ENCODE measurements around the gene SLC16A10. TPM values are rescaled to one million over a fixed set of nuclear protein-coding genes. Genes with fewer than 3 reads are reported as not detected.
"Not testable (repeated sequence)": the region's sequence is repeated elsewhere in the genome, so short reads cannot be mapped to it uniquely, and the experiment has no call there.

The SLC16A10 gene
- polyA plus RNA-seq, 3 donors from 2014 or later: not detected

DNA sequence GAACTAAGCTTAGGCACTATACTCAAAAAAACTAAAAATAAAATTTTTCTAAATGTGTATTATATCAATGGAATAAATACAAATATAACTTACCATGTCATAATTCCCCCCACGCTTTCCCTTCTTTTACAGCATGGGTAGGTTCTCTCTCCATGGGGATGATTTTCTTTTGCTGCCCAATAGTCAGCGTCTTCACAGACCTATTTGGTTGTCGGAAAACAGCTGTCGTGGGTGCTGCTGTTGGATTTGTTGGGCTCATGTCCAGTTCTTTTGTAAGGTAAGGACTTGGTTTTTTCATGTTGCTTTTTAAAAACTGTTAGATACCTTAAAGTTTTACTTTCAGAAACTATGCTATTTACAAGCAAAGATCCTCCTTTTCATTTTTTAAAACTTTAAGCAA lies 85.3 kb downstream of the SLC16A10 start:
- Mint-ChIP-seq H3K4me3 (no peak overlapping the region), H3K27ac (no peak overlapping the region), H3K36me3 (no peaks in the 10 kb centered on the region), H3K4me1 (no peaks in the 10 kb centered on the region), H3K9me3 (no peaks in the 10 kb centered on the region), H3K27me3 (ENCODE audit: low read depth in 3 of 3) (peaks cover 0 to 8% (median 0%) of the 10 kb centered on the region in 3 donors)
- DNase-seq: no peak

DNA sequence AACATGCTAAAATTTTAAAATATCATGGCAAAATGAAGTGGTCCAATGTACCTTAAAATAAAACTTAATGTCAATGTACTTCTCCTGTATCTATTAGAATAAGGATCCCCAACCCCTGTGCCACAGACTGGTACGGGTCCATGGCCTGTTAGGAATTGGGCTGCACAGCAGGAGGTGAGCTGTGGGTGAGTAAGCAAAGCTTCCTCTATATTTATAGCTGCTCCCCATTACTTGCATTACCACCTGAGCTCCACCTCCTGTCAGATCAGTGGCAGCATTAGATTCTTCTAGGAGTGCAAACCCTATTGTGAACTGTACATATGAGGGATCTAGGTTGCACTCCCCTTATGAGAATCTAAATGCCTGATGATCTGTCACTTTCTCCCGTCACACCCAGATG lies 86.0 kb downstream of the SLC16A10 start:
- H3K27me3 Mint-ChIP-seq (ENCODE audit: low read depth in 3 of 3): peaks cover 0 to 10% (median 0%) of the 10 kb centered on the region in 3 donors
- H3K27ac Mint-ChIP-seq: no peak overlapping the region

DNA sequence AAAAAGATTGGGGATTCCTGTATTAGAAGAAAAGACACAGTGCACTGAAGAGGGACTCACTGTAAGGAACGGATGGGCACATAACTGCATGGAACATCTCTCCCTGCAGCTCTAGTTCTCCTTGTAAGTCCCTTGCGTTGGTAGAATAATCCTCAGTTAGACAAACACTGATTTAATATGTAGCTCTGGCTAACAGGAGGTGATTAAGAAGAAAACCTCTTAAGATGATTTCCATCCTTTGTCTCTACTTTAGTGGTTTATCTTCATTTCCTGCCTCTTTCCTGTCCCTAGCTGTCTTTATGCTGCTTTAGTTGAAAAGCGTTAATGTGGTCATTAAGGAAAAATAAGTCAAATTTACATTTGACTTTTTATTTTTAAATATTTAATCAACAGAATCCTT lies 86.6 kb downstream of the SLC16A10 start:
- Mint-ChIP-seq H3K4me3 (no peak overlapping the region), H3K36me3 (no peaks in the 10 kb centered on the region), H3K9me3 (no peaks in the 10 kb centered on the region), H3K27ac (no peak overlapping the region), H3K27me3 (ENCODE audit: low read depth in 3 of 3) (peaks cover 0 to 10% (median 0%) of the 10 kb centered on the region in 3 donors), H3K4me1 (no peaks in the 10 kb centered on the region)
- DNase-seq: no peak

More for the DNA sequence above, 86.0 kb downstream of the SLC16A10 start:
- Mint-ChIP-seq H3K4me1 (no peaks in the 10 kb centered on the region), H3K9me3 (no peaks in the 10 kb centered on the region), H3K4me3 (no peak overlapping the region), H3K36me3 (no peaks in the 10 kb centered on the region)
- no peak for DNase-seq

DNA sequence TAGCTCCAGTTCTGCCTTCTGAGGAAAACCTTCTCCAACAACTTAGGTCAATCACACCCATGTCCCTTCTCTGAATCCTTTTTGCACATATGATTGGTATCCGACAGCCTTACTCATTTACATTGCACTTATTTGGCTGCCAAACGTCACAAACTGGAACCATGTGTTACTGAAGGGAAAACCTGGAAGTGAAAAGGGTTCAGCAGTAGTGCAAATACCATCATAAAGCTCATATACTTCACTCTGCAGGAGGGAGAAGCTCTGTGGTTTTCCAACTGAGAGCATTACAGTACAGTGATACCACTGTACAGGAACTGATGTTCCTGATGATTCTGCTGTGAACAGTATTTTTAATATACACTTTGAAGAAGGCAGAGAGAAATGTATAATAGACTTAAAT lies 87.8 kb downstream of the SLC16A10 start:
- Mint-ChIP-seq H3K27me3 (ENCODE audit: low read depth in 3 of 3) (peaks cover 0 to 8% (median 0%) of the 10 kb centered on the region in 3 donors), H3K4me1 (no peaks in the 10 kb centered on the region), H3K27ac (no peak overlapping the region), H3K9me3 (no peaks in the 10 kb centered on the region), H3K36me3 (no peaks in the 10 kb centered on the region), H3K4me3 (no peak overlapping the region)
- no peak for DNase-seq

DNA sequence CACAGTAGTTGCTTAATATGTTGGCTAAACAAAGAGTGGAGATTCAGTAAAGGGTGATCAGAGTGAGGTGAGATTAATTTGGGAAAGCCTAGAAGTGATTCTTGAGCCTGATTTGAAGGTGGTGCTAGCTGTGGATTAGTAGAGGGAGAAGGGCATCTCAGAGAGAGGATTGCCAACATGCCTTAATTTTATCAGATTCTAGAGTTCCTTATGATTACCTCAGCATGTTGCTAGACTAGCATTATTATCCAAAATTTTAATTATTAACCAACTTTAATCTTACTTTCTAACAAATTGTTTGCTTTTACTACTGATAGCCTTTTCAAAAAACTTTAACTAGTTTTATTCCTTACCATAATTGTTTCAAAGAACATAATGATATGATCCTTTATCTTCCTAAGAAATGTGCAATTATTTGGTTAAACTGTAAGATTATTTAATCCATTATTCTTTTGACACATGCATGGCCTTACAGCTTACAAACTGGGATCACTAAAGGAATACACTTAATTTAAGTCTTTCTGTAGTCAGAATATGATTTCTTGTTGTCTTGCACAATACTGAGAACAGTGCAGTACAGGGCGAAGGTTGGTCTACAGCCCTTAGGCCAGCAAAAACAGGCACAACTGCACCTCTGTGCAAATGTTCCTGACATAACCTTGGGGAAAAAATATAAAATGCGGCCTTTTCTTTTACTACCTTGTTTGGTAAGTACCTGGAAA lies 88.9 kb downstream of the SLC16A10 start:
- Mint-ChIP-seq H3K27ac (no peak overlapping the region), H3K4me1 (no peaks in the 10 kb centered on the region), H3K9me3 (no peaks in the 10 kb centered on the region), H3K4me3 (no peak overlapping the region), H3K36me3 (no peaks in the 10 kb centered on the region), H3K27me3 (ENCODE audit: low read depth in 3 of 3) (peaks cover 0 to 8% (median 0%) of the 10 kb centered on the region in 3 donors)
- DNase-seq: no peak

DNA sequence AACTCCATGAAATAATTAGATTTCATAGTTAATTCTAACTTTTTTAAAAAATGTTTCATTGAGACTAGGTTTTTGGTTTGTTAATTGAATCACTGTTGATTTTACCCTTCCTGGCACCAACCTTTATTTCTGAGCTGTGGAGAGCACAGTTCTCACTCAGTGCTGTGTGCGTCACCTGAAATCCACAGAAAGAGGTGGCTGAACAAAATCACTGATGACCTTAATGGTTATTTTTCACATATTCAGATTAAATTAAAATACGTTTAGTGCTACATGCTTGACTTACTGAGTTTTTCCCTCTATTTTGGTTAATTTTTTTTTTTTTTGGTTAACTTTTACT lies 89.4 kb downstream of the SLC16A10 start:
- Mint-ChIP-seq H3K4me1 (no peaks in the 10 kb centered on the region), H3K27ac (no peak overlapping the region), H3K27me3 (ENCODE audit: low read depth in 3 of 3) (peaks cover 0 to 8% (median 0%) of the 10 kb centered on the region in 3 donors), H3K9me3 (no peaks in the 10 kb centered on the region), H3K4me3 (no peak overlapping the region), H3K36me3 (no peaks in the 10 kb centered on the region)
- DNase-seq: no peak

DNA sequence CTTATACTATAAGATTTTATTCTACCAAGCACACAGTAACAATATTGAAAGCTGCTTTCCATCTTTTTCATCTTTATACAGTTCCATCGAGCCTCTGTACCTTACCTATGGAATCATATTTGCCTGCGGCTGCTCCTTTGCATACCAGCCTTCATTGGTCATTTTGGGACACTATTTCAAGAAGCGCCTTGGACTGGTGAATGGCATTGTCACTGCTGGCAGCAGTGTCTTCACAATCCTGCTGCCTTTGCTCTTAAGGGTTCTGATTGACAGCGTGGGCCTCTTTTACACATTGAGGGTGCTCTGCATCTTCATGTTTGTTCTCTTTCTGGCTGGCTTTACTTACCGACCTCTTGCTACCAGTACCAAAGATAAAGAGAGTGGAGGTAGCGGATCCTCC lies 89.8 kb downstream of the SLC16A10 start:
- H3K9me3 Mint-ChIP-seq: no peaks in the 10 kb centered on the region
- no peaks in the 10 kb centered on the region for H3K4me1 Mint-ChIP-seq

DNA sequence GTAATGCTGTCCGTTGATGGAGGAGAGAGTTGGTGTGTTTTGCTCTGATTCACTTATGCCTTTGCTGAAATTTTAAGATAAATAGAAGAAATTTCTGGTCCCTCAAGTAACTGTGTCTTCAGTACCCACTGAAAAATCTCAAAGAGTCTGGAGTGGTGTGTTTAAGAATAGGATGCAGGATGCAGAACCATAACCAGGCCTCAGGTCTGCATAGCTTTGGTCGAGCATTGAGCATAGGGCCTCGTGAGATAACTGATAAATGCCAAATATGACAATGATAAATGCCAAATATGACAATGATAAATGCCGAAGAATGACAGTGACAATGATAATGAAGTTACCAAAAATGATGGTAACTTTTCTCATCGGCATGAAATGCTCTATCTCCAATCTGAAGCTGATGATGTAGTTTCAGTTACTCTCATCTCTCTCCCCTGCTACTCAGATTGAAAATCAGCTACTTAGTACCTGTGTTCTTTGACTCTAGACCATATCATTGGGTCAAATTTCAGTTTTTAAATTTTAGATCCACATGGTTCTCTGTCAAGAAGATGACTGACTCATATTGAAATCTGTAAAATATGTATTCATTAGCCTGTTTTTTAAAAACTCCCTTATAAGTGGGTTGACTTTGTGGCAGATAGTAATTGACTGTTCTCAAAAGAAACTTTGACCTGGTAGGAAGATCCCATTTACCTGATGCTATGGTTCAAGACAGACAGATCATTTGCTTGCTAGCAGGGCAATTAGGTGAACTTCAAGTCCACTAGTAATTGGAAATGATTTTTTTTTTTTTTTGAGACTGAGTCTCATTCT lies 96.6 kb downstream of the SLC16A10 start:
- peaks cover 0 to 2% (median 1%) of the 10 kb centered on the region in 3 donors for H3K27me3 Mint-ChIP-seq (ENCODE audit: low read depth in 3 of 3)
- H3K36me3 Mint-ChIP-seq: no peaks in the 10 kb centered on the region
- no peaks in the 10 kb centered on the region for H3K4me1 Mint-ChIP-seq
- H3K27ac Mint-ChIP-seq: no peak overlapping the region
- H3K4me3 Mint-ChIP-seq: no peak overlapping the region
- no peaks in the 10 kb centered on the region for H3K9me3 Mint-ChIP-seq
- no peak for DNase-seq

More for the DNA sequence above, 89.8 kb downstream of the SLC16A10 start:
- DNase-seq: no peak
- Mint-ChIP-seq H3K27me3 (ENCODE audit: low read depth in 3 of 3) (peaks cover 0 to 8% (median 0%) of the 10 kb centered on the region in 3 donors), H3K27ac (no peak overlapping the region), H3K4me3 (no peak overlapping the region), H3K36me3 (no peaks in the 10 kb centered on the region)

DNA sequence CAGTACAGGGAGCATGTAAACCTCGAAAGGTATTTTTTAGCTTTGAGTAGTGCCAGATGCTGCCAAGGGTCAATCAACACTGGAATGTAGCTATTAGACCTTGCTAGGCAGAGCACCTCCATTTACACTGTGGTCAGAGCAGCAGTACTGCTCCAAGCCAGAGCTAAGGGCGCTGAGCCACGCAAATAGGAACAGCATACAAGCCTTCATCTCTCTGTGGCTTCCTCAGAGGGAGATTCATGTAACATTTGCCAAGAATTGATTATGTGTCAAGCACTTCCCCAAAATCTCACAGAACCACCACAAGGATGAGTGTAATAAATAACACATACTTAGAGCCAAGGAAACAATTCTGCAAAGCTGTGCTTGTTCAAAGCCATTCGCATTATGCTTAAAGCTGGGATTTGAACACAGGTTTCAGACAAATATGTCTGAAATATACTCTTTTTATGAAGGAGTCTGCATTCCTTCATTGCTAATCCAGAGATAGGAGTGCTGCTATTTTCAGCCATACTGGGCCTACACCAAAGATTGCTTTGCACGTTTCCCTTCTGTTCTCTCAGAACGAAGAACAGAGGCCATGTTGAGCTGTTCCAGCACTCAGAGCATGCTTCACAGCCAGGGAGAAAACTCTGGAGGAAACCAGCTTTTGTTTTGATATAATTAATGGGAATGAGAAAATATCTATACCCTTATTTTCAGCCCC lies 97.7 kb downstream of the SLC16A10 start:
- no peak for DNase-seq
- no peak overlapping the region for H3K4me3 Mint-ChIP-seq
- no peak overlapping the region for H3K27ac Mint-ChIP-seq
- peaks cover 0 to 2% (median 0%) of the 10 kb centered on the region in 6 donors for H3K9me3 Mint-ChIP-seq
- no peaks in the 10 kb centered on the region for H3K4me1 Mint-ChIP-seq
- H3K27me3 Mint-ChIP-seq (ENCODE audit: low read depth in 3 of 3): peaks cover 0 to 7% (median 1%) of the 10 kb centered on the region in 3 donors
- H3K36me3 Mint-ChIP-seq: no peaks in the 10 kb centered on the region

DNA sequence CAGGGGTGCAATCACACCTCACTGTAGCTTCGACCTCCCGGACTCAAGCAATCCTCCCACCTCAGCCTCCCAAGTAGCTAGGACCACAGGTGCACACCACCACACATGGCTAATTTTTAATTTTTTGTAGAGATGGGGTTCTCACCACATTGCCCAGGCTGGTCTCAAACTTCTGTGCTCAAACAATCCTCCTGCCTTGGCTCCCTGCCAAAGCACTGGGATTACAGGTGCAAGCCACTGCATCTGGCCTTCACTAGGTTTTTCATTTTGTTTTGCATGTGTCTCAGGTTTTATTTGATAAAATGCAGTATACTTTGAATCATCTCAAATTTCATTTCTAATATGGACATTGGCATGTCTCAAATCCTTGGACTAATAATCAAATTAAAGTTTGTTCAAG lies 98.7 kb downstream of the SLC16A10 start:
- Mint-ChIP-seq H3K27ac (no peak overlapping the region), H3K36me3 (no peaks in the 10 kb centered on the region), H3K27me3 (ENCODE audit: low read depth in 3 of 3) (peaks cover 0 to 8% (median 1%) of the 10 kb centered on the region in 3 donors), H3K4me1 (no peaks in the 10 kb centered on the region), H3K4me3 (no peak overlapping the region), H3K9me3 (peaks cover 0 to 2% (median 0%) of the 10 kb centered on the region in 6 donors)
- no peak for DNase-seq

DNA sequence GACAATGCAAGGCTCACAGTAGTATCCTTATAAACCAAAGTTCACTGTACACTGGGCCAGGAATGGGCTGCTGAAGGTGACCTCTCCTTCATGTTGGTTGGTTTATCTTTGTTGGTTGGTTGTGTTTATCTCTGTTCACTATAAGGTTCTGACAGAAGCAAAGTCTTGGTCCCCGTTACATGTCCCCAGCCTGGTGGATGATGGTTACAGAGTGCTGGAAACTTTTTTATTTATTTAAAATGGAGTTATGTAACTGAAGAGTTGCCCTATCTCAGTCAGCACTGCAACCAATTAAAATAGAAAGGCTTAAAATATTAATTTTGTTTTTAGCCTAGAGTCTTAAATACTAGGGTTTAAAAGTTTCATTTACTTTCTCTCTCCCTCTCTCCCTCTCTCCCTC lies 100.6 kb downstream of the SLC16A10 start:
- H3K27me3 Mint-ChIP-seq (ENCODE audit: low read depth in 3 of 3): peaks cover 0 to 5% (median 0%) of the 10 kb centered on the region in 3 donors
- H3K4me3 Mint-ChIP-seq: no peak overlapping the region
- no peak for DNase-seq
- no peak overlapping the region for H3K27ac Mint-ChIP-seq
- peaks cover 0 to 2% (median 0%) of the 10 kb centered on the region in 6 donors for H3K9me3 Mint-ChIP-seq
- H3K36me3 Mint-ChIP-seq: peaks cover 0 to 4% (median 0%) of the 10 kb centered on the region in 3 donors
- H3K4me1 Mint-ChIP-seq: no peaks in the 10 kb centered on the region

DNA sequence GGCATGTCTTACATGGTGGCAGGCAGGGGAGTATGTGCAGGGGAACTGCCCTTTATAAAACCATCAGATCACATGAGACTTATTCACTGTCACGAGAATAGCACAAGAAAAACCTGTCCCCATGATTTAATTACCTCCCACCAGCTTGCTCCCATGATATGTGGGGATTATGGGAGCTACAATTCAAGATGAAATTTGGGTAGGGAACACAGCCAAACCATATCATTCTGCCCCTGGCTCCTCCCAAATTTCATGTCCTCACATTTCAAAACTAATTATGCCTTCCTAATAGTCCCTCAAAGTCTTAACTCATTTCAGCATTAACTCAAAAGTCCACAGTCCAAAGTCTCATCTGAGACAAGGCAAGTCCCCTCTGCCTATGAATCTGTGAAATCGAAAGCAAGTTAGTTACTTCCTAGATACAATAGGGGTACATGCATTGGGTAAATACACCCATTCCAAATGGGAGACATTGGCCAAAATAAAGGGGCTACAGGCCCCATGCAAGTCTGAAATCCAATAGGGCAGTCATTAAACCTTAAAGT lies 102.4 kb downstream of the SLC16A10 start:
- not testable (repeated sequence) for DNase-seq; H3K27me3 Mint-ChIP-seq (ENCODE audit: low read depth in 3 of 3); H3K9me3 Mint-ChIP-seq; H3K27ac Mint-ChIP-seq; H3K36me3 Mint-ChIP-seq; H3K4me3 Mint-ChIP-seq; H3K4me1 Mint-ChIP-seq

DNA sequence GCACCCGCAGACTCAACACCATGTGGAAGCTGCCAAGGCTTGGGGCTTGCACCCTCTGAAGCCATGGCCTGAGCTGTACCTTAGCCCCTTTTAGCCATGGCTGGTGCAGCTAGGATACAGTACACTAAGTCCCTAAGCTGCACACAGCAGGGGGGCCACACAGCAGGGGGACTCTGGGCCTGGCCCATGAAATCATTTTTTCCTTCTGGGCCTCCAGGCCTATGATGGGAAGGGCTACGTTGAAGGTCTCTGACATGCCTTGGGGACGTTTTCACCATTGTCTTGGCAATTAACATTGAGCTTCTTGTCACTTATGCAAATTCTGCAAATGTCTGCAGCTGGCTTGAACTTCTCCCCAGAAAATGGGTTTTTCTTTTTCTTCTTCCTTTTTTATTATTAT lies 103.3 kb downstream of the SLC16A10 start:
- H3K9me3 Mint-ChIP-seq: peaks cover 0 to 2% (median 0%) of the 10 kb centered on the region in 6 donors
- peaks cover 0 to 4% (median 0%) of the 10 kb centered on the region in 3 donors for H3K36me3 Mint-ChIP-seq
- DNase-seq: no peak
- H3K27ac Mint-ChIP-seq: no peak overlapping the region
- H3K4me3 Mint-ChIP-seq: no peak overlapping the region
- peaks cover 0 to 5% (median 4%) of the 10 kb centered on the region in 3 donors for H3K27me3 Mint-ChIP-seq (ENCODE audit: low read depth in 3 of 3)
- H3K4me1 Mint-ChIP-seq: no peaks in the 10 kb centered on the region

DNA sequence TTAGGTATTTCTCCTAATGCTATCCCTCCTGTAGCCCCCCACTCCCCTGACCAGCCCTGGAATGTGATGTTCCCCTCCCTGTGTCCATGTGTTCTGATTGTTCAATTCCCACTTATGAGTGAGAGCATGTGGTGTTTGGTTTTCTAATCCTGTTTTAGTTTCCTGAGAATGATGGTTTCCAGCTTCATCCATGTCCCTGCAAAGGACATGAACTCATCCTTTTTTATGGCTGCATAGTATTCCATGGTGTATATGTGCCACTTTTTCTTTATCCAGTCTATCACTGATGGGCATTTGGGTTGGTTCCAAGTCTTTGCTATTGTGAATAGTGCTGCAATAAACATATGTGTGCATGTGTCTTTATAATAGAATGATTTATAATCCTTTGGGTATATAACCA lies 103.8 kb downstream of the SLC16A10 start:
- H3K27me3 Mint-ChIP-seq (ENCODE audit: low read depth in 3 of 3); H3K4me1 Mint-ChIP-seq; H3K9me3 Mint-ChIP-seq; DNase-seq; H3K4me3 Mint-ChIP-seq; H3K27ac Mint-ChIP-seq; H3K36me3 Mint-ChIP-seq: not testable (repeated sequence)
